T-helper 2 cell treated with Interferon-gamma antibody and Interleukin-4, amounts not matched to agents 5 μg/mL and 100 μg/mL, for 36 hours (primary cell): ENCODE results near the gene OR6S1.

ENCODE experiments used
- DNase-seq: peaks from one replicate; pipeline ENCODE4 v3.0.0; 2021; ENCODE audit warnings: low spot score
- H3K27ac Mint-ChIP-seq: one replicate; pipeline ENCODE4 v1.8.0; 2021; ENCODE audit warnings: mild to moderate bottlenecking, mixed read lengths
- H3K27me3 Mint-ChIP-seq: one replicate; pipeline ENCODE4 v1.8.0; 2021; ENCODE audit warnings: low read depth, mixed read lengths
- H3K36me3 Mint-ChIP-seq: one replicate; pipeline ENCODE4 v1.8.0; 2021; ENCODE audit warnings: low read depth, mixed read lengths
- H3K4me1 Mint-ChIP-seq: one replicate; pipeline ENCODE4 v1.8.0; 2021; ENCODE audit warnings: low read depth, mixed read lengths
- H3K4me3 Mint-ChIP-seq: one replicate; pipeline ENCODE4 v1.8.0; 2022; ENCODE audit warnings: mild to moderate bottlenecking, moderate library complexity, mixed read lengths
- H3K9me3 Mint-ChIP-seq: one replicate; pipeline ENCODE4 v1.8.0; 2021; ENCODE audit warnings: mixed read lengths

OR6S1 gene

DNA sequence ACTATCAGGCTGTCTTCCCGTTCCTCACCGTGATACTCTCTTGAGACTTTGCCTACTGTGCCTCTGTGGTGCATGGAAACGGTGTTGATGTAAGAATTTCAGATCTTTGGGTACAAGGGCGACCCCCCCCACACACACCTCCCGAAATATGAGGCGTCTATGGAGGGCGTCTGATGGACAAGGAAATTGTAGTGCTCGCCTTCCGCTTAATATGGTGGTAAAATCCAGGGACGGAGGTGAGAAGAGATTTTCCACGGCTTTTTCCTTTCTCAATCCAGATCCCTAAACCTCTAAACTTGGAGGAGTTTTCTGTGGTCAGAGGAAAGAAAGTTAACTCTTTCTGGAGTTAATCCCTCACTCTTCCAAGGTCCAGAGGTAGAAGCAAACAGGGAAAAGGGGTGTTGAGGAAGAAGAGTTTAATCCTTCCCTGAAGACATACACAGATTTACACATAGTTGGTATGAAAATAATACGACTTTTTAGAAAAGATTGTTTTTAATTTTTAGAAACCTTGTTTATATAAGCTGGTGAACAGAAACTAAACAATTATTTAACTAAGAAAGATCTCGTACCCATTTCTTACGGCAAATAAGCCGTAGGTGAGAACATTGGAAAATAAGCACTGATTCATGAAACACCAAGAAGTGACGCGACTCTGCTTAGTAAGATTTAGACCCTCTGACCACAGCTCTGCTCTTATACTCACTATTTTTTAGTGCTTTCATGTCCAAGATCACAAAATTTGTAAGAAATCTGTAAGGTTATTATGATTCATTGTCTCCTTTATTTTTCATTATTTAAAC lies 27.3 kb downstream of the OR6S1 start:
- Mint-ChIP-seq H3K9me3 (no peaks in the 10 kb centered on the region), H3K4me3 (no peak overlapping the region), H3K27me3 (peaks cover 7% of the 10 kb centered on the region), H3K36me3 (no peaks in the 10 kb centered on the region), H3K27ac (no peak overlapping the region), H3K4me1 (peaks cover 24% of the 10 kb centered on the region)
- no peak for DNase-seq

DNA sequence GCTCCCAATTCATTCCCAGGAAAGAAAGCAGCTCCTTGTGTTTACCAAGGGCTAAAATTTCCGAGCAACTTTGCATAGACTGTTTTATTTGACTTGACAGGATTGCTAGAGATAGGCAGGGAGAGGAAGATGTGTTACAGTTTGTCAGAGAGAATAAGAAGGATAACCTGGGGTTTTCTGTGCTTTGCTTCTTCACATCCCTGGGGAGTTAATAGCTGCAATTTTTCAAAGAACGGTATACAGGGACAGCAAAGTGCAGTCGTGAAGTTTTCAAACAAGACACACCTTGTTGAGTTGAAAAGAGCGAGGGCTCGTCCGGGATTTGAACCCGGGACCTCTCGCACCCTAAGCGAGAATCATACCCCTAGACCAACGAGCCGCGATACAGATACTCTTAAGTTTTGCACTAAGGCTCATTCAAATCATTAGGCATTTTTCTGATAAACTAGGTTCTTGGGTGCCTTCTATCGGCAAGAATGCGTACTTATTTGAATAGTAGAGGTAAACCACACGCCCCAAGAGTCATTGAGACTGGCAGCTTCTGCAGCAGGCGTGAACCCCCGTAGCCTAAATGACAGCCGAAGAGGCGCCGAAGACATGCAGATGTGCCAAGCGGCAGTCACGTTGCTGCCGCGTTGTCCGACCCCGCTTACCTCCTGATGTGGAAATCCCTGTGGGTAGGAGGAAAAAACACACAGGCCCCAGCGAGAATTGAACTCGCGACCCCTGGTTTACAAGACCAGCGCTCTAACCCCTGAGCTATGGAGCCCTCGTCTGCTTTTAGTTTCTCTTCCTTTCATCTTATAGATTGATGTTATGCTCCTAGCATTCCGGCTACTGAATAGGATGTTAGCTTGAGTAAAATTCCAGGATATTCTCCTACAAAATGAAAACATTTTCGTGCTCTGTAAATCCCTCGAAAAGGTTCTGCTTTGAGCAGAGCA lies 28.1 kb downstream of the OR6S1 start:
- Mint-ChIP-seq H3K36me3 (no peaks in the 10 kb centered on the region), H3K27ac (no peak overlapping the region), H3K4me1 (peaks cover 20% of the 10 kb centered on the region), H3K4me3 (no peak overlapping the region), H3K27me3 (peaks cover 3% of the 10 kb centered on the region), H3K9me3 (no peaks in the 10 kb centered on the region)
- peak; percentile 88 for DNase-seq

DNA sequence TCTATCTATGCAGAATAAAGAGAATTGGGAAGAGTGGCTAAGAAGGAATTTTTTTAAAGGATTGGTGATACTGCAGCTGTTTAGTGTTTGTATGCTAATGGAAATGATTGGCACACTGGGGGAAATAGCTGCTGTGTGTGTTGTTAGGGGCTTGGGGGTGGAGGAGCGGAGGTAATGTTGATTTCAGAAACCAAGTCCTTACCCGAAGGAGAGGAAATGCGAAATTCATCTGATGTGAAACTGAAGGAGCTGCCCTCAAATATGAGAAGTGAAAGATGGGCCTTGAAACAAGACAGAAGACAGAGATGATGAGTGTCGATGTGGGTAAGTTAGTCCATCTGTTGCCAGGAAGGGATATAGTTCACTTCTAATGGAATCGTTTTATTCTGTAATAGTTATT lies 29.1 kb downstream of the OR6S1 start:
- DNase-seq, result no peak
- Mint-ChIP-seq H3K27me3 (no peaks in the 10 kb centered on the region), H3K27ac (no peak overlapping the region), H3K4me1 (peaks cover 15% of the 10 kb centered on the region), H3K36me3 (no peaks in the 10 kb centered on the region), H3K9me3 (no peaks in the 10 kb centered on the region), H3K4me3 (no peak overlapping the region)

DNA sequence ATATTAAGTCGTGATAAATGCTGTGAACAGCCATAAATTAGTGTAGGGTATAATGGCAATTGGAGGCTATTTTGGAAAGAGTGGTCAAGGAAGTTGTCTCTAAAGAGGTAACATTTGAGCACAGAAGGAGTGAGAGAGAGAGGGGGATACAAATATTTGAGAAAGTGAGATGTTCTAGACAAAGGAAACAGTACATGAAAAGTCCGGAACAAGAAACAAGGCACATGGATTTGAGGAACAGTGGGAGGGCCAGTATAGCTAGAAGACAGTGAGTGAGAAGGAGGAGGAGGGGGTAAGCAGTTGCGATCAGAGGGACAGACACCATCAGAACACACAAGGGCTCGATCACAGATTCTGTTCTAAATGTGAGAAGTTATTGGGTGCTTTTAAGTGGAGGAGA lies 30.2 kb downstream of the OR6S1 start:
- H3K4me3 Mint-ChIP-seq, result no peak overlapping the region
- H3K9me3 Mint-ChIP-seq, result no peaks in the 10 kb centered on the region

DNA sequence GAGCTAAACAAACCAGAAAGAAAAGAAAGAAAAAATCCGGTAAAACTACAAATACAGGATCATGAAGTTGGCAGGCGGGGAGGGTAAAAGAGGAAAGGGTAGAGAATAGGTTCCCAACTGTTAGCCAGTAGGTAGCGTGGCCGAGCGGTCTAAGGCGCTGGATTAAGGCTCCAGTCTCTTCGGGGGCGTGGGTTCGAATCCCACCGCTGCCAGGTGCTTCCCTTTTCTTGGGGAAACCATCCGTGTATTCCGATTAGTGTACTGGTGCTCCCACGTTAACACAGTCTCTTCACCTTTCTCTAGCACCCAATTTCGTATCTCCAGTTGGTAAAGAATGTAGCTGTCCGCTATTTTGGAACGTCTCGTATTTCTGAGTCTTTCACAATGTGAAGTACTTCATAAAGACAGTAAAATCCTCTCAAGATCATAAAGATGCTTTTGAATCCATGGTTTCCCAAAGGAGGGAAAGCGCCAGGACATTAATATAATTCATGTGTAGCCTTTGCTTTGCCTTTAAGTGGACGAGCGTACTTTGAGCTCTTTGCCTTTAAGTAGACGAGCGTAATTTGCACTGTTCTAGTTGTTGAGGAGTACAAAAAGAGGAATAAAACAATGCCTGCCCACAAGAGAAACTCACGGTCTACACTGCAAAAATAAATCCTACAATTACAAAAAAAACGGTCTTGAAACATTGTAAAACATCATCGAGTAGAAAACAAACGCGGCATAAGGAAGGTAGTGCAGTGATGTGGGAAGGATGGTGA lies 31.3 kb downstream of the OR6S1 start:
- DNase-seq, result peak; percentile 73
- Mint-ChIP-seq H3K27me3 (no peaks in the 10 kb centered on the region), H3K4me3 (no peak overlapping the region), H3K9me3 (no peaks in the 10 kb centered on the region), H3K36me3 (no peaks in the 10 kb centered on the region), H3K4me1 (peaks cover 11% of the 10 kb centered on the region), H3K27ac (no peak overlapping the region)

More for the DNA sequence above, 30.2 kb downstream of the OR6S1 start:
- peaks cover 13% of the 10 kb centered on the region for H3K4me1 Mint-ChIP-seq
- DNase-seq, result no peak
- no peaks in the 10 kb centered on the region for H3K36me3 Mint-ChIP-seq
- H3K27ac Mint-ChIP-seq, result no peak overlapping the region
- H3K27me3 Mint-ChIP-seq, result no peaks in the 10 kb centered on the region

DNA sequence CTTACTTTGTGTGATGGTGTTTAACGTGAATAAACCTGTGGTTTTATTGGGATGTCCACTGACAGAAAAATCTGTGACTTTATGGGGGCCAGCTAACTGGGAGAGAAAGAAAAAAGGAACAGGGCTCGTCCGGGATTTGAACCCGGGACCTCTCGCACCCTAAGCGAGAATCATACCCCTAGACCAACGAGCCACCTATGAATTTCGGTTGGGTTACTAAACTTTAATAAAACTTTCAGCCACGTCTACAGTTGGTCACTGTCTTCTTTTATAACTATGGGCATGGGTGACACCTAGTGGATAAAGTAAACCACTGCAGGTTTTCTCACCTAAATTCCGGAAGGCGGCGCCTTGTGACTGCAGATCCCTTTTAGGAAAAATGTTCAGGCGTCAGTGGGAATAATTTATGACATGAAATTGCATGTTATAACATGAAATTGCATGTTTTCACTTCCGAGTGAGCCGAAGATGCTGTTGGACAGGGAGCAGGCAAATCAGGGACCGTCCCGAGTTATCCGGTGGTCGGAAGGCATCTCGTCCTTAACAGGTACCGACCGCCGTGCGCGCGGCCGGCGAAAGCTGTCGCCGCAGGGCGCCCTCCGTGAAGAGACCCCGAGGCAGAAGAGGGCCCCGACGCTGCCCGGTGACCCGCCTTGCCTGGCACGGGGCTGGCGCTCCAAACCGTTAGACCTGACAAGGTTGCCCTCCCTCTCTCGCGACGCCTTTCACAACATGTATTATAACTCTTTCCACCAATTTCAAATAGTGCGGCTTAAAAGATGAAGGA lies 32.1 kb downstream of the OR6S1 start:
- peak; percentile 68 for DNase-seq
- no peaks in the 10 kb centered on the region for H3K27me3 Mint-ChIP-seq
- H3K27ac Mint-ChIP-seq, result no peak overlapping the region
- no peak overlapping the region for H3K4me3 Mint-ChIP-seq
- H3K4me1 Mint-ChIP-seq, result peaks cover 5% of the 10 kb centered on the region
- no peaks in the 10 kb centered on the region for H3K9me3 Mint-ChIP-seq
- no peaks in the 10 kb centered on the region for H3K36me3 Mint-ChIP-seq

DNA sequence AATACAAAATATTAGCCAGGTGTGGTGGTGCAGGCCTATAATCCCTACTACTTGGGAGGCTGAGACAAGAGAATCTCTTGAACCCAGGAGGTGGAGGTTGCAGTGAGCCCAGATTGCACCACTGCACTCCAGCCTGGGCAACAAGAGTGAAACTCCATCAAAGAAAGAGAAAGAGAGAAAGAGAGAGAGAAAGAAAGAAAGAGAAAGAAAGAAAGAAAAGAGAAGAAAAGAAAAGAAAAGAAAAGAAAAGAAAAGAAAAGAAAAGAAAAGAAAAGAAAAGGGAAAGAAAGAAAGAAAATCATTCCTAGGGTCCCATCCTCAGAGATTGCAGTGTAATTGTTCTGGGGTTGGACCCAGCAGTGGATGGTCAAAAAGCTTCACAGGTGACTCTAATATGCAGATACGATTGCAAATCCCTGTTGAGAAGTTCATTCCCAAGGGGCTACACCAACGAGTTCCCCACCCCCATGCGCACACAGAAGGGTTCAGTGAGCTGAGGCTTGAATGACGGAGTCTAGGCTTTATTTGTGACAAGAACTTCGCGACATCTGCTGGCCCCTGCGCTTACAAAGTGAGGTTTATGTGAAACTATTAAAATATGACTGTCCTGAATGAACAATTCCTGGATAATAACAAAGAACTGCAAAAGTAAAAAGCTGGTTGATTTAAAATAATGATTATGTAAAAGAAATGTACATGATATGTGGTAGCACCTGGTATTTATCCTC lies 32.9 kb downstream of the OR6S1 start:
- H3K4me3 Mint-ChIP-seq, result peak overlapping the region; percentile 45
- no peaks in the 10 kb centered on the region for H3K9me3 Mint-ChIP-seq
- no peak overlapping the region for H3K27ac Mint-ChIP-seq
- DNase-seq, result no peak
- H3K27me3 Mint-ChIP-seq, result no peaks in the 10 kb centered on the region
- H3K36me3 Mint-ChIP-seq, result no peaks in the 10 kb centered on the region
- H3K4me1 Mint-ChIP-seq, result peaks cover 3% of the 10 kb centered on the region

DNA sequence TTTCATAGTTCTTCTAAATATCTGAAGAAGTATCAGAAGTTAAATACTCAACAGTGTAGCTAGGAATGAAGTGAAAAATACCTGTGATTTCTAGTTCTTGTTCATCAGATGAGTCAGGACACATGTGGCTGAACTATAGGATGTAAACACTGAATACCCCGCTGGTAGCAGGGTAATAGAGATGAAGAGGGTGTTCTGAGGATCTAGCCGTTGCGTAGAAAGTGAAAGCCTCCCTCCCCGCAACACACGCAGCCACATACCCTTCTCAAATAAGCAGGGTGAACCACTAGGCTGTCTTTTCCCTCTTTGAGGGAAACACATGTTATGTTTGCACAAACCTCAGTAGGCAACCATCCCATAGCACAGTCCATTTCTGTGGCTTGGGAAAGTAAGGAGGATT lies 33.9 kb downstream of the OR6S1 start:
- Mint-ChIP-seq H3K27ac (no peak overlapping the region), H3K9me3 (no peaks in the 10 kb centered on the region), H3K36me3 (no peaks in the 10 kb centered on the region), H3K4me3 (no peak overlapping the region), H3K4me1 (peaks cover 3% of the 10 kb centered on the region), H3K27me3 (no peaks in the 10 kb centered on the region)
- DNase-seq, result no peak

DNA sequence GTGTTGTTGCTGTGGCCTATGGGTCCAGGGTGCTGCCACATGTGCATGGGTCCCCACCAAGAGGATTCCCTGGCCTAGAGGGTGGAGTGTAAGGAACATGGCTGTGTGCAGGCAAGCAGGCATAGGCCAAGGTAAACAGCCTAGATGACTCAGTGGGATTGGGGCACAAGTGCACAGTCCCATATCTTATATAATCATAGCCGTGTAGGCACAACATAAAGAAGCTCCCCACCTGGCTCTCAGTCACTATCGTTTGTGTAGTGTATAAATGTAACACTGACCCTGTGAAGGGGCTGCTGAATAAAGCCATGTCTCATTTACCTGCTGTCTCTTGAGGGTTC lies 34.6 kb downstream of the OR6S1 start:
- H3K9me3 Mint-ChIP-seq, result no peaks in the 10 kb centered on the region
- H3K4me3 Mint-ChIP-seq, result no peak overlapping the region
- no peaks in the 10 kb centered on the region for H3K36me3 Mint-ChIP-seq
- peaks cover 3% of the 10 kb centered on the region for H3K4me1 Mint-ChIP-seq
- DNase-seq, result no peak
- no peak overlapping the region for H3K27ac Mint-ChIP-seq
- H3K27me3 Mint-ChIP-seq, result no peaks in the 10 kb centered on the region

DNA sequence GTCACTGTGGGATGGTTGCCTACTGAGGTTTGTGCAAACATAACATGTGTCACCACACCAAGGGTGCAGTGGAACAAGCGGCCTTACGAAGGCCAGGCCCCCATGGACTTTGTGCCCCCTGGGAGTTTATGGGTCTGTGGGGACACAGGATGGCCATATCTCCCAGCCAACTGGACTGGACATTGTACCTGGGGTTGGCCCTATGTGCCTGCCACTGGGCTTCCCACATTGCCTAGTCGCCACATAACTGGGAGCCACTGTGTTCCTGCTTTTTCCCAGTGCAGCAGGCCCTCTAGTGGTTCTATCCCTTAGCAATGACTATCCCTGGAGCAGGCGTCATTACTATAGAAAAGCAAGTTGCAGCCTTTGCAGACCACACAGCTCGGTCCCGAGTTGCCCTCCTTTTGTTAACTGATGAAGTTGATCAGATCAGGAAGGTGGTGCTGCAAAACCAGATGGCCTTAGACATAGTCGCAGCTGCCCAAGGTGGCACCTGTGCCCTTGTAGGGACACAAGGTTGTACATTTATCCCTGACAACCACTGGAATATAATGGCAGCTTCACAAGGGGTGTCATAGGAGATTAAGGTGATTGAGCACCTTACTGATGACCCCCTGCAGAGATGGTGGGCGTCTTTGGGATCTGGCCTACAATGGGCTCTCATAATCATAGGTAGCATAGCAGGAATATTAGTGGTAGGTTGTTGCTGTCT lies 35.1 kb downstream of the OR6S1 start:
- H3K4me3 Mint-ChIP-seq, result no peak overlapping the region
- H3K27ac Mint-ChIP-seq, result no peak overlapping the region
- no peaks in the 10 kb centered on the region for H3K27me3 Mint-ChIP-seq
- H3K36me3 Mint-ChIP-seq, result no peaks in the 10 kb centered on the region
- H3K9me3 Mint-ChIP-seq, result no peaks in the 10 kb centered on the region
- no peak for DNase-seq
- H3K4me1 Mint-ChIP-seq, result peaks cover 3% of the 10 kb centered on the region

DNA sequence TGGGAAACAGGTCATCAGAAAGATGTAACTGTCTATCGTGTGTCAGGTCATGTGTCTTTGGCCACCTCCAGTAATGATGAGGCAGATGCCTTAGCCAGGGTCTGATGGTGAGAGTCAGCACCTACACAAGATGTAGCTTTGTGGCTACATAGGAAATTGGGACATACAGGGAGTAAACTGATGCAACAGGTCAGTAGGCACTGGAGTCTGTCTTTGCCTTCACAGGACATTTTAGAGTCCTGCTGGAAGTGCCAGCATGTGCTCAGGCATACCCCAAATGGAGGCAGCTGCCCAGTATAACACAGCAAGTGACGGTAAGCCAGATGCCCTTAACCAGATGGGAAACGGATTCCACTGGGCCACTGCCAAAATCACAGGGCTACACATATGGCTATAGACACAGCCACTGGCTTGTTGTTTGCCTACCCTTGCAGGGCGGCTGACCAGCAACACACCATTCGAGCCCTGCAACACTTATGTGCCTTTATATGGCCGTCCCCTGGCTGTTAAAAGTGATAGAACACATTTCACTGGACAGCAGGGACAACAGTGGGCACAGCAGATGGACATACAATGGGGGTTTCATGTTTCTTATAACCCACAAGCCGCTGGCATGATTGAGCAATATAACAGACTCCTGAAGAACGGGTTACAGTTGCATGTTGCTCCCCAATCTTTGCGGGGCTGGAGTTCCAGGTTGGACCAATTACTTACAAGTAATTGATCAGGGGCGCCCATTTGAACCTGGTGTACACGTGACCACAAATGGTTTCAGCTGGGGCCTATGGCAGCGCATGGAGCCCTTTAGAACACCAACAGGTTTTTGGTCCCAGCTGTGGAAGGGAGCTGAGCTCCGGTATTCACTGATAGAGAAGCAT lies 37.4 kb downstream of the OR6S1 start:
- no peak overlapping the region for H3K27ac Mint-ChIP-seq
- no peaks in the 10 kb centered on the region for H3K27me3 Mint-ChIP-seq
- no peak overlapping the region for H3K4me3 Mint-ChIP-seq
- no peak for DNase-seq
- H3K36me3 Mint-ChIP-seq, result no peaks in the 10 kb centered on the region
- H3K4me1 Mint-ChIP-seq, result peaks cover 3% of the 10 kb centered on the region
- no peaks in the 10 kb centered on the region for H3K9me3 Mint-ChIP-seq

DNA sequence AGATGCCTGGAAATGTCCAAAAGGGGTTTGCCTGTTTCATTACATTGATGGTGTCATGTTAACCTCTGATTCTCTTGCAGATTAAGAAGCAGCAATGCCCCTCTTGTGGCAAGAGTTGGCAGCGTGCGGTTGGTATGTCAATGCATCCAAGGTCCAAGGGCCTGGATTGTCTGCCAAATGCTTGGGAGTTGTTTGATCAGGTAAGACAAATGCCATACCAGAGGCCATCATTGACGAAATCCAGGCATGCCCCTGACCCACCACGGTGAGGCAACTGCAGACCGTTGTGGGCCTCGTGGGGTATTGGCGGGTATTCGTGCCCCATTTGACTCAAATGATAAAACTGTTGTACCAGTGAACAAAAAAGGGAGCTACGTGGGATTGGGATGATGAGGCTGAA lies 38.9 kb downstream of the OR6S1 start:
- DNase-seq, result no peak
- H3K27ac Mint-ChIP-seq, result no peak overlapping the region
- H3K27me3 Mint-ChIP-seq, result no peaks in the 10 kb centered on the region
- H3K9me3 Mint-ChIP-seq, result no peaks in the 10 kb centered on the region
- no peaks in the 10 kb centered on the region for H3K4me1 Mint-ChIP-seq
- no peaks in the 10 kb centered on the region for H3K36me3 Mint-ChIP-seq
- no peak overlapping the region for H3K4me3 Mint-ChIP-seq
